Liver (tissue), 9 donors: ENCODE results near the gene HAVCR1. TPM values are rescaled to one million over a fixed set of nuclear protein-coding genes. Genes with fewer than 3 reads are reported as not detected.

Source experiments
- DNase-seq: peaks from one replicate; pipeline ENCODE4 v3.0.0-alpha.2; 2017; ENCODE audit warnings: low spot score
- H3K27ac ChIP-seq, 2 donors: one replicate each; pipeline ENCODE4 v1.7.0; 2013; ENCODE audit warnings: inconsistent platforms in 2 of 2, low read length in 2 of 2, control low read depth in 1 of 2, low read depth in 1 of 2, mild to moderate bottlenecking in 1 of 2
- H3K27me3 ChIP-seq, 4 donors: one replicate each; pipeline versions ENCODE4 v1.6.1 to v1.7.0; 2013; ENCODE audit warnings: low read length in 3 of 4, inconsistent platforms in 1 of 4, mild to moderate bottlenecking in 1 of 4, moderate library complexity in 1 of 4; ENCODE audit not compliant: control insufficient read depth in 4 of 4, insufficient read depth in 4 of 4
- H3K36me3 ChIP-seq, 4 donors: one replicate each; pipeline versions ENCODE4 v1.6.1 to v1.7.0; 2013; ENCODE audit warnings: low read length in 3 of 4, mild to moderate bottlenecking in 3 of 4, low read depth in 1 of 4, moderate library complexity in 1 of 4; ENCODE audit not compliant: control insufficient read depth in 4 of 4, insufficient read depth in 3 of 4
- H3K4me1 ChIP-seq, 4 donors: one replicate each; pipeline versions ENCODE4 v1.6.1 to v1.7.0; 2013; ENCODE audit warnings: low read length in 3 of 4, mild to moderate bottlenecking in 3 of 4, moderate library complexity in 1 of 4; ENCODE audit not compliant: control insufficient read depth in 4 of 4, insufficient read depth in 4 of 4
- H3K4me3 ChIP-seq, 3 donors: one replicate each; pipeline versions ENCODE4 v1.6.1 to v1.7.0; 2013; ENCODE audit warnings: low read length in 3 of 3, control low read depth in 1 of 3, low read depth in 1 of 3, mild to moderate bottlenecking in 1 of 3
- H3K9ac ChIP-seq, 2 donors: one replicate each; pipeline ENCODE4 v1.7.0; 2013; ENCODE audit warnings: low read length in 2 of 2, mild to moderate bottlenecking in 2 of 2, moderate library complexity in 2 of 2, control low read depth in 1 of 2, low read depth in 1 of 2
- H3K9me3 ChIP-seq, 4 donors: one replicate each; pipeline versions ENCODE4 v1.6.1 to v1.7.0; 2013; ENCODE audit warnings: low read length in 3 of 4; ENCODE audit not compliant: control insufficient read depth in 4 of 4
- ATF3 ChIP-seq: IDR thresholded peaks from 2 replicates; pipeline ENCODE4 v1.6.1; 2016; ENCODE audit warnings: antibody characterized with exemption
- EGR1 ChIP-seq, 2 donors: IDR thresholded peaks; 2 replicates each; pipeline ENCODE4 v1.6.1; 2016 to 2018; ENCODE audit warnings: antibody characterized with exemption in 2 of 2, low read depth in 2 of 2
- FOXA1 ChIP-seq: IDR thresholded peaks from 2 replicates; pipeline ENCODE4 v1.6.1; 2016; ENCODE audit warnings: antibody characterized with exemption
- GABPA ChIP-seq, 2 donors: IDR thresholded peaks in 1 of 2; conservative IDR thresholded peaks in 1 of 2; 2 replicates each; pipeline ENCODE4 v1.6.1; 2016; ENCODE audit warnings: antibody characterized with exemption in 2 of 2, mild to moderate bottlenecking in 1 of 2, moderate library complexity in 1 of 2
- HNF4A ChIP-seq, 2 donors: conservative IDR thresholded peaks; 2 replicates each; pipeline ENCODE4 v1.6.1; 2016; ENCODE audit warnings: antibody characterized with exemption in 2 of 2, mild to moderate bottlenecking in 2 of 2
- HNF4G ChIP-seq: IDR thresholded peaks from 2 replicates; pipeline ENCODE4 v1.6.1; 2016; ENCODE audit warnings: antibody characterized with exemption
- JUND ChIP-seq, 2 donors: IDR thresholded peaks; 2 replicates each; pipeline ENCODE4 v1.6.1; 2016; ENCODE audit warnings: antibody characterized with exemption in 2 of 2
- MAX ChIP-seq: IDR thresholded peaks from 2 replicates; pipeline ENCODE4 v1.6.1; 2016; ENCODE audit warnings: antibody characterized with exemption
- NR2F2 ChIP-seq: IDR thresholded peaks from 2 replicates; pipeline ENCODE4 v1.6.1; 2016; ENCODE audit warnings: antibody characterized with exemption
- RAD21 ChIP-seq, 2 donors: IDR thresholded peaks; 2 replicates each; pipeline ENCODE4 v1.6.1; 2016; ENCODE audit warnings: antibody characterized with exemption in 2 of 2, mild to moderate bottlenecking in 2 of 2
- RXRA ChIP-seq, 2 donors: IDR thresholded peaks; 2 replicates each; pipeline ENCODE4 v1.6.1; 2017 to 2018; ENCODE audit warnings: antibody characterized with exemption in 2 of 2, mild to moderate bottlenecking in 1 of 2
- SP1 ChIP-seq: IDR thresholded peaks from 2 replicates; pipeline ENCODE4 v1.6.1; 2018; ENCODE audit warnings: antibody characterized with exemption, mild to moderate bottlenecking
- YY1 ChIP-seq: IDR thresholded peaks from 2 replicates; pipeline ENCODE4 v1.6.1; 2016; ENCODE audit warnings: antibody characterized with exemption, mild to moderate bottlenecking
- WGBS: extraction: QIAGEN DNeasy Blood & Tissue Kit; methylation state at CpG from one replicate; pipeline ENCODE4 v1.1.7; 2013; 5-methylcytosine and 5-hydroxymethylcytosine counted together
- polyA plus RNA-seq, 2 donors: library from polyadenylated mRNA; stranded (reverse) in 1 of 2; unstranded in 1 of 2; fragments of 200-250 nt in 1 of 2; fragments of >200 nt in 1 of 2; fragmentation: Nextera tagmentation in 1 of 2; extraction: Ambion mirVana in 1 of 2; gene quantifications; one replicate each; pipeline versions ENCODE4 v1.2.1 to v1.2.3, GENCODE V29; 2013 to 2015
- total RNA-seq, 2 donors: library from RNA; depleted of rRNA; stranded (reverse); fragments of >200 nt; gene quantifications; one replicate each; pipeline ENCODE4 v1.2.3, GENCODE V29; 2014
- TF ChIP-seq, protein P1 (sequence below): IDR thresholded peaks from 2 replicates; pipeline ENCODE4 v1.6.1; 2016; ENCODE audit warnings: antibody characterized with exemption
- TF ChIP-seq, protein P2 (sequence below): IDR thresholded peaks from 2 replicates; pipeline ENCODE4 v1.6.1; 2016; ENCODE audit warnings: antibody characterized with exemption, mild to moderate bottlenecking
- donor health status: healthy.
- donor health status: healthy.
- donor health status: healthy.
- donor health status: healthy.
- donor health status: healthy.

Gene HAVCR1
- total and polyA plus RNA-seq, 4 donors = 0.07 to 2.8 (median 0.17) TPM; not detected in 1

- TF ChIP-seq GABPA (IDR thresholded peaks at IDR 0.05 in 1 of 2, conservative IDR thresholded peaks at IDR 0.05 in 1 of 2) = no peak
- no peak for TF ChIP-seq ATF3
- TF ChIP-seq FOXA1 = no peak
- TF ChIP-seq EGR1 (IDR thresholded peaks at IDR 0.05; ENCODE audit: low read depth in 2 of 2) = no peak
- no peak for TF ChIP-seq RXRA (IDR thresholded peaks at IDR 0.05)
- TF ChIP-seq, protein P1, sequence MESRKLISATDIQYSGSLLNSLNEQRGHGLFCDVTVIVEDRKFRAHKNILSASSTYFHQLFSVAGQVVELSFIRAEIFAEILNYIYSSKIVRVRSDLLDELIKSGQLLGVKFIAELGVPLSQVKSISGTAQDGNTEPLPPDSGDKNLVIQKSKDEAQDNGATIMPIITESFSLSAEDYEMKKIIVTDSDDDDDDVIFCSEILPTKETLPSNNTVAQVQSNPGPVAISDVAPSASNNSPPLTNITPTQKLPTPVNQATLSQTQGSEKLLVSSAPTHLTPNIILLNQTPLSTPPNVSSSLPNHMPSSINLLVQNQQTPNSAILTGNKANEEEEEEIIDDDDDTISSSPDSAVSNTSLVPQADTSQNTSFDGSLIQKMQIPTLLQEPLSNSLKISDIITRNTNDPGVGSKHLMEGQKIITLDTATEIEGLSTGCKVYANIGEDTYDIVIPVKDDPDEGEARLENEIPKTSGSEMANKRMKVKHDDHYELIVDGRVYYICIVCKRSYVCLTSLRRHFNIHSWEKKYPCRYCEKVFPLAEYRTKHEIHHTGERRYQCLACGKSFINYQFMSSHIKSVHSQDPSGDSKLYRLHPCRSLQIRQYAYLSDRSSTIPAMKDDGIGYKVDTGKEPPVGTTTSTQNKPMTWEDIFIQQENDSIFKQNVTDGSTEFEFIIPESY = no peak
Observed at GRCh38 chr5:157004893-157005551, 53.9 kb downstream of the HAVCR1 start (continued).

- DNase-seq = no peak
- Histone ChIP-seq H3K9ac (no peak overlapping the region), H3K36me3 (no peaks in the 10 kb centered on the region), H3K27ac (no peak overlapping the region), H3K9me3 (no peaks in the 10 kb centered on the region), H3K27me3 (no peaks in the 10 kb centered on the region), H3K4me3 (no peak overlapping the region), H3K4me1 (no peaks in the 10 kb centered on the region)
- TF ChIP-seq, protein P1 = no peak
- no peak for TF ChIP-seq HNF4G
- no peak for TF ChIP-seq MAX
- TF ChIP-seq RXRA (IDR thresholded peaks at IDR 0.05) = no peak
- TF ChIP-seq, protein P2, sequence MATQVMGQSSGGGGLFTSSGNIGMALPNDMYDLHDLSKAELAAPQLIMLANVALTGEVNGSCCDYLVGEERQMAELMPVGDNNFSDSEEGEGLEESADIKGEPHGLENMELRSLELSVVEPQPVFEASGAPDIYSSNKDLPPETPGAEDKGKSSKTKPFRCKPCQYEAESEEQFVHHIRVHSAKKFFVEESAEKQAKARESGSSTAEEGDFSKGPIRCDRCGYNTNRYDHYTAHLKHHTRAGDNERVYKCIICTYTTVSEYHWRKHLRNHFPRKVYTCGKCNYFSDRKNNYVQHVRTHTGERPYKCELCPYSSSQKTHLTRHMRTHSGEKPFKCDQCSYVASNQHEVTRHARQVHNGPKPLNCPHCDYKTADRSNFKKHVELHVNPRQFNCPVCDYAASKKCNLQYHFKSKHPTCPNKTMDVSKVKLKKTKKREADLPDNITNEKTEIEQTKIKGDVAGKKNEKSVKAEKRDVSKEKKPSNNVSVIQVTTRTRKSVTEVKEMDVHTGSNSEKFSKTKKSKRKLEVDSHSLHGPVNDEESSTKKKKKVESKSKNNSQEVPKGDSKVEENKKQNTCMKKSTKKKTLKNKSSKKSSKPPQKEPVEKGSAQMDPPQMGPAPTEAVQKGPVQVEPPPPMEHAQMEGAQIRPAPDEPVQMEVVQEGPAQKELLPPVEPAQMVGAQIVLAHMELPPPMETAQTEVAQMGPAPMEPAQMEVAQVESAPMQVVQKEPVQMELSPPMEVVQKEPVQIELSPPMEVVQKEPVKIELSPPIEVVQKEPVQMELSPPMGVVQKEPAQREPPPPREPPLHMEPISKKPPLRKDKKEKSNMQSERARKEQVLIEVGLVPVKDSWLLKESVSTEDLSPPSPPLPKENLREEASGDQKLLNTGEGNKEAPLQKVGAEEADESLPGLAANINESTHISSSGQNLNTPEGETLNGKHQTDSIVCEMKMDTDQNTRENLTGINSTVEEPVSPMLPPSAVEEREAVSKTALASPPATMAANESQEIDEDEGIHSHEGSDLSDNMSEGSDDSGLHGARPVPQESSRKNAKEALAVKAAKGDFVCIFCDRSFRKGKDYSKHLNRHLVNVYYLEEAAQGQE = no peak
- TF ChIP-seq HNF4A (conservative IDR thresholded peaks at IDR 0.05) = no peak
- TF ChIP-seq YY1 = no peak
- no peak for TF ChIP-seq JUND (IDR thresholded peaks at IDR 0.05)
- TF ChIP-seq SP1 = no peak
- no peak for TF ChIP-seq NR2F2
- no peak for TF ChIP-seq RAD21 (IDR thresholded peaks at IDR 0.05)
- no peak for TF ChIP-seq EGR1 (IDR thresholded peaks at IDR 0.05; ENCODE audit: low read depth in 2 of 2)
- WGBS = 83% methylated on average over 4 of the region's 4 CpGs
Observed at GRCh38 chr5:156991714-156992113, 67.2 kb downstream of the HAVCR1 start.
